HepG2 (cell line): ENCODE measurements around the gene CALR. TPM values are rescaled to one million over a fixed set of nuclear protein-coding genes. Genes with fewer than 3 reads are reported as not detected.

Source experiments
- ETV5 ChIP-seq: IDR thresholded peaks from 2 replicates; pipeline ENCODE4 v1.6.1; 2018; ENCODE audit warnings: missing biosample characterization, missing genetic modification reagents, inconsistent platforms, borderline replicate concordance
- KDM2A ChIP-seq: sonication (generic); formaldehyde crosslinking; IDR thresholded peaks from 2 replicates; pipeline ENCODE4 v1.4.0; 2020; ENCODE audit warnings: low read depth, missing genetic modification reagents, borderline replicate concordance
- TFAP4 ChIP-seq: sonication (generic); IDR thresholded peaks from 2 replicates; pipeline ENCODE4 v1.6.1; 2016; ENCODE audit warnings: low read depth, borderline replicate concordance
- ZNF766 ChIP-seq: sonication (generic); formaldehyde crosslinking; IDR thresholded peaks from 2 replicates; pipeline ENCODE4 v1.5.0; 2020; ENCODE audit warnings: missing genetic modification reagents, borderline replicate concordance
- ZNF891 ChIP-seq: sonication (generic); formaldehyde crosslinking; IDR thresholded peaks from 2 replicates; pipeline ENCODE4 v1.5.0; 2020; ENCODE audit warnings: mild to moderate bottlenecking, missing genetic modification reagents
- polyA plus RNA-seq, 8 experiments: library from polyadenylated mRNA; depleted of rRNA in 3 of 8; stranded (reverse) in 7 of 8; unstranded in 1 of 8; fragments of >200 nt; fragmentation: Illumina TruSeq in 4 of 8; extraction: Trizol in 4 of 8; gene quantifications; 2 replicates each; pipeline versions ENCODE4 v1.2.1 to v1.2.3, GENCODE V29; 2011 to 2016; ENCODE audit warnings: low read depth in 4 of 8, missing spikeins in 1 of 8, mixed read lengths in 1 of 8; ENCODE audit not compliant: insufficient read depth in 1 of 8
- total RNA-seq, 5 experiments: library from RNA; depleted of rRNA; stranded (reverse); fragments of >200 nt; fragmentation: Illumina TruSeq; extraction: Trizol; gene quantifications; 2 replicates each; pipeline ENCODE4 v1.2.3, GENCODE V29; 2016; ENCODE audit warnings: low read depth in 1 of 5
- TF ChIP-seq, protein P1 (sequence below): sonication (generic); formaldehyde crosslinking; IDR thresholded peaks from 2 replicates; pipeline ENCODE4 v1.4.0; 2020; ENCODE audit warnings: missing genetic modification reagents, borderline replicate concordance

The CALR gene
- total and polyA plus RNA-seq, 2 of the 13 experiments (the other 11 are each of a cell fraction or from before 2014, with no cell fraction given): 898 to 934 TPM

DNA sequence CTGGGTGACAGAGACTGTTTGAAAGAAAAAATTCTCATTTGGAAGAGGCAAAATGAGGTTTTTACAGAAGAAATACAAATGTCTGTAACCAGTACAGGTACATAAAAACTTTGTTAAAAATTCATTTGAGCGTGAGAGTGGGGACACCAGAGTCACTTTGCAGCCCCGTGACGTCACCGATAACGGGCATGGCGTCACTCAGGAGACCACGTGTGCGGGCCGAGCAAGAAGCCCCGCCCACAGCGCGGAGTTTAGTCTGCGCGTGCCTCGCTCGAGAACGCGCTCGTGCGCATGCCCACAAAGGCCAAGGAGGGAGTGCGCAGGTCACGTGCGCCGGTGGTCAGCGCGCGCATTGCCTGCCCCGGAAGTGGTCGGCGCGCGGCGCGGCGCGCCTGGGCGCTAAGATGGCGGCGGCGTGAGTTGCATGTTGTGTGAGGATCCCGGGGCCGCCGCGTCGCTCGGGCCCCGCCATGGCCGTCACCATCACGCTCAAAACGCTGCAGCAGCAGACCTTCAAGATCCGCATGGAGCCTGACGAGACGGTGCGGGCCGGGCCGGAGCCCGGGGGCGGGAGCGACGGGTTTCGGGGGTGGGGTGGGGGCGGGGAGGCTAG is 7.2 kb downstream of the CALR start, which contains the start of gene RAD23A (continued):
- TF ChIP-seq, protein P1, sequence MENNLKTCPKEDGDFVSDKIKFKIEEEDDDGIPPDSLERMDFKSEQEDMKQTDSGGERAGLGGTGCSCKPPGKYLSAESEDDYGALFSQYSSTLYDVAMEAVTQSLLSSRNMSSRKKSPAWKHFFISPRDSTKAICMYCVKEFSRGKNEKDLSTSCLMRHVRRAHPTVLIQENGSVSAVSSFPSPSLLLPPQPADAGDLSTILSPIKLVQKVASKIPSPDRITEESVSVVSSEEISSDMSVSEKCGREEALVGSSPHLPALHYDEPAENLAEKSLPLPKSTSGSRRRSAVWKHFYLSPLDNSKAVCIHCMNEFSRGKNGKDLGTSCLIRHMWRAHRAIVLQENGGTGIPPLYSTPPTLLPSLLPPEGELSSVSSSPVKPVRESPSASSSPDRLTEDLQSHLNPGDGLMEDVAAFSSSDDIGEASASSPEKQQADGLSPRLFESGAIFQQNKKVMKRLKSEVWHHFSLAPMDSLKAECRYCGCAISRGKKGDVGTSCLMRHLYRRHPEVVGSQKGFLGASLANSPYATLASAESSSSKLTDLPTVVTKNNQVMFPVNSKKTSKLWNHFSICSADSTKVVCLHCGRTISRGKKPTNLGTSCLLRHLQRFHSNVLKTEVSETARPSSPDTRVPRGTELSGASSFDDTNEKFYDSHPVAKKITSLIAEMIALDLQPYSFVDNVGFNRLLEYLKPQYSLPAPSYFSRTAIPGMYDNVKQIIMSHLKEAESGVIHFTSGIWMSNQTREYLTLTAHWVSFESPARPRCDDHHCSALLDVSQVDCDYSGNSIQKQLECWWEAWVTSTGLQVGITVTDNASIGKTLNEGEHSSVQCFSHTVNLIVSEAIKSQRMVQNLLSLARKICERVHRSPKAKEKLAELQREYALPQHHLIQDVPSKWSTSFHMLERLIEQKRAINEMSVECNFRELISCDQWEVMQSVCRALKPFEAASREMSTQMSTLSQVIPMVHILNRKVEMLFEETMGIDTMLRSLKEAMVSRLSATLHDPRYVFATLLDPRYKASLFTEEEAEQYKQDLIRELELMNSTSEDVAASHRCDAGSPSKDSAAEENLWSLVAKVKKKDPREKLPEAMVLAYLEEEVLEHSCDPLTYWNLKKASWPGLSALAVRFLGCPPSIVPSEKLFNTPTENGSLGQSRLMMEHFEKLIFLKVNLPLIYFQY: no peak
- TF ChIP-seq KDM2A (CRISPR knock-in tag) (peak; percentile 99), TFAP4 (no peak), ETV5 (CRISPR knock-in tag) (peak; percentile 90), ZNF766 (CRISPR knock-in tag) (peak; percentile 58; the same call in 1 of the 2 replicates), ZNF891 (CRISPR knock-in tag) (no peak; the same call in 1 of the 2 replicates)
